Measurements from ENCODE around the gene MZT2A.
A peak's percentile ranks its signal among the peaks of the same experiment; 100 is the strongest.
"Not testable (repeated sequence)": the region's sequence is repeated elsewhere in the genome, so short reads cannot be mapped to it uniquely, and the experiment has no call there.

The MZT2A gene

GRCh38 chr2:131495506-131495905 is 3.3 kb upstream of the MZT2A start:
- CTCF ChIA-PET; POLR2A ChIA-PET; DNase-seq (ENCODE audit: extremely low spot score): not testable (repeated sequence)

GRCh38 chr2:131493199-131493968 is 1.2 kb upstream of the MZT2A start:
- ChIA-PET CTCF (interaction anchor here (0.6 to 4.3 kb wide), 27 partner anchors 10 to 400 kb away, joined by 3 to 27 read pairs (median 4); partner anchors contain the start of genes FAM168B and PLEKHB2), POLR2A (interaction anchor here (0.8 kb wide), 1 partner anchor 34 kb away, joined by 3 read pairs; the partner anchor contains the start of gene CCDC74A)
- TF ChIP-seq CTCF (IDR thresholded peaks at IDR 0.05; ENCODE audit: control extremely low read depth, extremely low read depth, low read depth, missing control alignments): no peak
- DNase-seq (ENCODE audit: extremely low spot score): no peak

- TF ChIP-seq CTCF (IDR thresholded peaks at IDR 0.05; ENCODE audit: control extremely low read depth, extremely low read depth, low read depth, missing control alignments): peak; percentile 78
- peak; percentile 97 for DNase-seq (ENCODE audit: extremely low spot score)
- POLR2A ChIA-PET: interaction anchor here (0.5 to 0.8 kb wide), 2 partner anchors 33 to 35 kb away, joined by 3 read pairs; partner anchors contain the start of gene CCDC74A
- CTCF ChIA-PET: interaction anchor here (0.6 to 4.3 kb wide), 30 partner anchors 9 to 400 kb away, joined by 3 to 27 read pairs (median 4); partner anchors contain the start of genes FAM168B and PLEKHB2
Observed at GRCh38 chr2:131492418-131493198, 411 bp upstream of the MZT2A start.

GRCh38 chr2:131491469-131491836 is 744 bp downstream of the MZT2A start:
- DNase-seq (ENCODE audit: extremely low spot score): not testable (repeated sequence)

GRCh38 chr2:131490616-131491468 is 1.4 kb downstream of the MZT2A start:
- CTCF ChIA-PET: interaction anchor here (4.3 kb wide), 1 partner anchor 182 kb away, joined by 27 read pairs; no protein-coding TSS in a partner anchor
- DNase-seq (ENCODE audit: extremely low spot score); POLR2A ChIA-PET: not testable (repeated sequence)

More at GRCh38 chr2:131491469-131491836, 744 bp downstream of the MZT2A start:
- POLR2A ChIA-PET: not testable (repeated sequence)
- CTCF ChIA-PET: interaction anchor here (1.2 to 4.3 kb wide), 8 partner anchors 8 to 387 kb away, joined by 3 to 27 read pairs (median 8); partner anchors contain the start of gene PLEKHB2

GRCh38 chr2:131488306-131489205 is 3.6 kb downstream of the MZT2A start:
- POLR2A ChIA-PET: interaction anchor here (0.7 to 1.3 kb wide), 2 partner anchors 1301 to 1303 kb away, joined by 5 to 6 read pairs; no protein-coding TSS in a partner anchor
- CTCF ChIA-PET: no interaction called here
- DNase-seq (ENCODE audit: extremely low spot score): no peak
- no peak for TF ChIP-seq CTCF (IDR thresholded peaks at IDR 0.05; ENCODE audit: control extremely low read depth, extremely low read depth, low read depth, missing control alignments)

- POLR2A ChIA-PET; CTCF ChIA-PET; DNase-seq (ENCODE audit: extremely low spot score): not testable (repeated sequence)
Observed at GRCh38 chr2:131486201-131486902, 5.8 kb downstream of the MZT2A start.

GRCh38 chr2:131484906-131485460 is 7.2 kb downstream of the MZT2A start:
- POLR2A ChIA-PET; CTCF ChIA-PET; DNase-seq (ENCODE audit: extremely low spot score): not testable (repeated sequence)

GRCh38 chr2:131483981-131484820 is 8.0 kb downstream of the MZT2A start:
- POLR2A ChIA-PET; DNase-seq (ENCODE audit: extremely low spot score): not testable (repeated sequence)

GRCh38 chr2:131482506-131483155 is 9.6 kb downstream of the MZT2A start:
- CTCF ChIA-PET: interaction anchor here (1.3 to 1.5 kb wide), 2 partner anchors 10 to 21 kb away, joined by 3 to 12 read pairs; partner anchors contain the start of gene MZT2A
- POLR2A ChIA-PET; DNase-seq (ENCODE audit: extremely low spot score): not testable (repeated sequence)

More at GRCh38 chr2:131483981-131484820, 8.0 kb downstream of the MZT2A start:
- CTCF ChIA-PET: interaction anchor here (1.5 kb wide), 1 partner anchor 8 kb away, joined by 12 read pairs; the partner anchor contains the start of gene MZT2A
